Fibroblast of gingiva (primary cell): ENCODE data around the gene IFITM2.
"Not testable (repeated sequence)": the region's sequence is repeated elsewhere in the genome, so short reads cannot be mapped to it uniquely, and the experiment has no call there.

ENCODE experiments used
- DNase-seq: peaks from one replicate; pipeline ENCODE4 v3.0.0-alpha.2; 2011; ENCODE audit warnings: low read depth

Gene IFITM2

DNA sequence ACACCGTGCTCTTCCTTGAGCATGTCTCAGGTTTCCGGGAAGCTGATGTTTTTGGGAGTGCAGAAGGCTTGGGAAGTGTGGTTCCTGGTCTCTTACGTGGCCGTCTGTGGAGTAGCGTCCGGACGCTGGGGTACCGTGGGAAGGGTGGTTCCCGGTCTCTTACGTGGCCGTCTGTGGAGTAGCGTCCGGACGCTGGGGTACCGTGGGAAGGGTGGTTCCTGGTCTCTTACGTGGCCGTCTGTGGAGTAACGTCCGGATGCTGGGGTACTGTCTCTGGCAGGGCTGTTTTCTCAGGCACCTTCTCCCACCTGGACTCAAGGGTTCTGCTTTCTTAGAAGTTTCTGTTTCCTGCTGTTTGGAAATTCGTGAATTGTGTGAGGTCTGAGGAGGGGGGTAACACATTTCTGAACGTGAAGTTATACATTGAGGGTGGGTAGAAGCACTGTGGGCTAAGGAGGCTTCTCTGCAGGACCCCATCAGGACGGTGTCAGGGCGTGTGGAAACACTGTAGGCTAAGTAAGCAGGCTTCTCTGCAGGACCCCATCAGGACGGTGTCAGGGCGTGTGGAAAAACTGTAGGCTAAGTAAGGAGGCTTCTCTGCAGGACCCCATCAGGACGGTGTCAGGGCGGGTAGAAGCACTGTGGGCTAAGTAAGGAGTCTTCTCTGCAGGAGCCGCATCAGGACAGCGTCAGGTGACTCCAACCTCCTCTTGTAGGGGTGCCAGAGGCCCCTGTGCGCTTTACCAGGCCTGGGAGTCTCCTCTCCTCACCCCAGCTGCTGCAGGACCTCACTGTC, 18.4 kb downstream of the IFITM2 start:
- no peak for DNase-seq

DNA sequence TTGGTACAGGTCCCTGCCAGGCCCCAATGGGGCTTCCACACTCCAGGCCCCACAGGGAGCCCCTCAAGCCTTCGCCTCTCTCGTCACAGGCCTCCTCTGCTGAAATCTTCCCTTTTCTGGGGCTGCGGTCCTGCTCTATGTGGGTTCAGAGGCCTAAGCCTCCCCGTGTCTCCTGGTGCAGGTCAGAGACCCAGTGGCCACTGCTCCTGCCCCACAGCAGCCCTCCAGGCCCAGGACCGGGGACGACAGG, 18.9 kb downstream of the IFITM2 start:
- no peak for DNase-seq

DNA sequence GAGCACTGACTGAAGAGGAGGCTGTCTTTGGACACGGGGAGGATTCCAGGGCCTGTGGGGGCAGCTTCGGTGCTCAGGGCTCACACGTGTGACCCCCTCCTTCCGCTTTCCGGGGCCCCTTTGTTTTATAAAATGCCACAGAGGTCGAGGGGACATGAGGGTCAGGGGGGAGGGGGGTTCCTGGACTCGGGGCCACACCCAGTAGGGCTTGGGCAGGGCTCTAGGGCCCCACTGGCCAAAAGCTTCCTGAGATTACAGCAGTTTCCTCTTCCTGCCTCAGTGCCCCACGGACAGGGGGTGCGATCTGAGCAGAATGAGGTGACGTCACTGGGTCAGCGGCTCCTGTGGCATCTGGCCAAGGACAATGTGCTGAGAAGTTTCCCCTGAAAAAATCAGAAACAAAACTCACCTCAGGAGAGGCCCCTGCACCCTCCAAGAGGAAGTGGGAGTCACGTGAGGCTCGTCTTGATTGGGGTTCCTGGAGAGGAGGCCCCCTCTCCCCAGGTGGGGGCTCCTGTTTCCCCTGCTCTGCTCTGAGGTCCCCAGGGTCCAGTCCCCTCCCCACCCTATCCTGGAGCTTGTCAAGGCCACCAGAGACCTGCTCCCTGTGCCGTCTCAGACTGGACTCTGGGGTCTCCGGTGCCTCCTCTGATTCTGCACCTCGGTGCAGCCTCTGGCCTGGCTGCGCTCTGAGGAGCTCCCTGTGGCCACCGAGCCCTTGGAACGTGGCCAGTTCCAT, 19.4 kb downstream of the IFITM2 start:
- DNase-seq: peak; percentile 34

DNA sequence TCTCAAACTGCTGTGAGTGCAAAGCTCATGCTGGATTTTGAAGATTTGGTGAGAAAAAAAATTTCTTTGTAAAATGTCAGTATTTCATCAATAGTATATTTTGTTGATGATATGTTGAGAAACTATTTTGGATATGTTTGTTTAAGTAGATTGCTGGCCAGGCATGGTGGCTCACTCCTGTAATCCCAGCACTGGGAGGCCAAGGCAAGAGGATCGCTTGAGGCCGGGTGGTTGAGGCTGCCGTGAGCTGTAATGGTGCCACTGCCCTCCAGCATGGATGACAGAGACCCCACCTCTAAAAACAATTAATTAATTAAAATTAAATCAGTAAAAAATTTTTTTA, 19.9 kb downstream of the IFITM2 start:
- DNase-seq: no peak

DNA sequence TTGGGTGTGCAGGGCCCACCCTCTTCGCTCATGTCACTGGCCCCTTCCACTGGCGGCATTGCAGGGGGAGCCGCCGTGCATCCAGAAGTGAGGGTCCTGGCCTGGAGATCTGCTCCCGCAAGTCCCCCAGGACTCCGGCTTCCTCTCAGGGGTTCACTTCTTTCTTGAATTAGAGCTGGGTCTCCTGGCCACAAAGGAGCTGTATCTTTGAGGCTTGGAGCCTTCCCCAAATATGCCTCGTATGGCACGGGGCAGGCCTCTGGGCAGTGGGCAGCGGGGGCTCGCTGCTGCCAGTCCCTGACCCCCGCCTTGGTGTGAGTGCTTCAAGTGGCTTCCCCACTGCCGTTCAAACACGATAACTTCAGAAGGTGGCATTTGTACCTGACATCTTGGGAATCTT, 20.4 kb downstream of the IFITM2 start:
- no peak for DNase-seq

DNA sequence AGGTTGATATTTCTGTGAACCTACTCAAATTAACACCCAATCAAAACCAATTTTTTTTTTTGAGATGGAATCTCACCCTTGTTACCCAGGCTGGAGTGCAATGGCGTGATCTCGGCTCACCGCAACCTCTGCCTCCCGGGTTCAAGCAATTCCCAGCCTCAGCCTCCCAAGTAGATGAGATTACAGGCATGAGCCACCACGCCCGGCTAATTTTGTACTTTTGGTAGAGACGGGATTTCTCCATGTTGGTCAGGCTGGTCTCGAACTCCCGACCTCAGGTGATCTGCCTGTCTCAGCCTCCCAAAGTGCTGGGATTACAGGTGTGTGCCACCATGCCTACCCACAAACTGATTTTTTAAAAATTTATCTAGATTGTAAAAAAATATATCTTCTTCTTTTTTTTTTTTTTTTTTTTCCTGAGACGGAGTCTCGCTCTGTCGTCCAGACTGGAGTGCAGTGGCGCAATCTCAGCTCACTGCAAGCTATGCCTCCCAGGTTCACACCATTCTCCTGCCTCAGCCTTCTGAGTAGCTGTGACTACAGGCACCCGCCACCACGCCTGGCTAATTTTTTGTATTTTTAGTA, 21.0 kb downstream of the IFITM2 start:
- DNase-seq: not testable (repeated sequence)

DNA sequence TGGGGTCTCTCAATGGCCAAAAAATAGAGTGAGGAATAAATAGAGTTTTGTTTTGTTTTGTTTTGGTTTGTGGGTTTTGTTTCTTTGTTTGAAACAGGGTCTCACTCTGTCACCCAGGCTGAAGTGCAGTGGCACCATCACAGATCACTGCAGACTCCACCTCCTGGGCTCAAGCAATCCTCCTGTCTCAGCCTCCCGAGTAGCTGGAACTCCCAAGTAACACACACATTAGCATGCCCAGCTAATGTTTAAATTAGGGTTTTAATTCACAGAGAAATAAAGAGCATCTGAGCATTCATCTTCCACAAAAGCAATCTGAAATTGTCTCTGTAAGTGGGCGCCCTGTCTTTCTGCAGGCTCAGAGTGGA, 22.3 kb downstream of the IFITM2 start:
- DNase-seq: no peak

DNA sequence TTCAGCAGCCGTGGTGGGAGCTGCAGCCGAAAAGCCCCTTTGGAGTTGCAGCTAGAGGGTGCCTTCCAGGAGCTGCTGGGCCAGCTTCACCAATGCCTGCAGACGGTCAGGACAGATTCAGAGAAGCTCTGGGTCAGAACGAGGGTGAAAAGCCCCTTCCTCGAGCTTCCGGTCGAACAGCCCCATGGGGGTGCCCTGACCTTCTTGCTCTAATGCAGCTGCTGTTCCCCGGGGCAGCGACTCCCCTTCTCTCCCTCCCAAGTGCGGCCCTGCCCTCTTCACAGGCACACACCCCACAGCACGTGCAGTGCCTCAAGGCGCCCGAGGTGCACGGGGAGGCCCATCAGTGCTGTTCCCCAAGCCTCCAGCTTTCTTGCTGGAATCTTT, 22.7 kb downstream of the IFITM2 start:
- no peak for DNase-seq

DNA sequence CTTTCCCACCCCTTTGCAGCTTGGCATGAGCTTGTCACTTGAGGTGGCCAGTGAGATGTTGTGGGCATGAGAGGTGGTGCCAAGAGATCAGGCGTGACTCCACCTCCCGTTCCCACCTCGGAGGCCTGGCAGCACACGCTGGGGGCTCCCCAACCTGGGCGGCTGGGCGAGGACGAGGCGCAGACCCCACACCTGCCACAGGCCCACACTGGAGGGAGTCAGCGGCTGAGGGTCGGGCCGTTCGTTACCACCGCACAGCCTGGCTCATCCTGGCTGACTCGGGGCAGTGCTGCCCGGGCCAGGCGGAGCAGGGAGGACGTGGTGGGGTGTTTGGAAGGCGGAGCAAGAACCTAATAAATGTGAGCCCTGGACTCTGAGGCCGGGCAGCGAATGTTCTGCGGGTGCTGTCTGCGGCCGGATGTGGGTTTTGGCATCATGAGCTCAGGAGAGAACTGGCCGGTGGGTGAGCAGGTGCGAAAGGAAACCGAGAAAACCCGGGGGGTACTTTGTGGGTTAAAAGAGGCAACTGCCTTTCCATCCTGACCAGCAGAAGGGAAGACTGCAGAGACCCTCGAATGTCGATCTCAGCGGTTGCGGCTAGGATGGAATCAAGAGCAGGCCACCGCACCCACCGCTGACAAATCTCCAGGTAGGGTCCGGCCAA, 23.2 kb downstream of the IFITM2 start:
- DNase-seq: no peak

DNA sequence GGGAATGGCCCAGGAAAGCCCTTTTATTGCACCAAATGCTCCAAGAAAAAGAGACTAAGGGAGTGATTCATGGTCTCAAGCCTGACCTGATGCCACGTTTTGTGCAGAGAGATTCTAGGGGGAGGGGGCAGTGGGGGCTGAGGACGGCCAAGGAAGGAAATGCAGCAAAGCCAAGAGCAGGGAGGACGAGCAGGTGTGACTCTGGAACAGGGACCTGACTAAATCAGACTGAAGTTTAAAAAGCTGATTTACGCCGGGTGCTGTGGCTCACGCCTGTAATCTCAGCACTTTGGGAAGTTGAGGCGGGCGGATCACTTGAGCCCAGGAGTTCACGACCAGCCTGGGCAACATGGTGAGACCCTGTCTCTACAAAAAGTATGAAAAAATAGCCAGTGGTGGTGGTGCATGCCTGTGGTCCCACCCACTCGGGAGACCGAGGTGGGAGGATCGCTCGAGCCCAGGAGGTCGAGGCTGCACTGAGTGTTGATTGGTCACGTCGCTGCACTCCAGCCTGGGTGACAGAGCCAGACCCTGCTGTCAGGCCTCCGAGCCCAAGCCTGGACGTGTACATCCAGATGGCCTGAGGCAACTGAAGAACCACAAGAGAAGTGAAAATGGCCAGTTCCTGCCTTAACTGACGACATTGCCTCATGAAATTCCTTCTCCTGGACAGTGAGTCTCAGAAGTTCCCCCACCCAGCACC, 23.9 kb downstream of the IFITM2 start:
- no peak for DNase-seq

DNA sequence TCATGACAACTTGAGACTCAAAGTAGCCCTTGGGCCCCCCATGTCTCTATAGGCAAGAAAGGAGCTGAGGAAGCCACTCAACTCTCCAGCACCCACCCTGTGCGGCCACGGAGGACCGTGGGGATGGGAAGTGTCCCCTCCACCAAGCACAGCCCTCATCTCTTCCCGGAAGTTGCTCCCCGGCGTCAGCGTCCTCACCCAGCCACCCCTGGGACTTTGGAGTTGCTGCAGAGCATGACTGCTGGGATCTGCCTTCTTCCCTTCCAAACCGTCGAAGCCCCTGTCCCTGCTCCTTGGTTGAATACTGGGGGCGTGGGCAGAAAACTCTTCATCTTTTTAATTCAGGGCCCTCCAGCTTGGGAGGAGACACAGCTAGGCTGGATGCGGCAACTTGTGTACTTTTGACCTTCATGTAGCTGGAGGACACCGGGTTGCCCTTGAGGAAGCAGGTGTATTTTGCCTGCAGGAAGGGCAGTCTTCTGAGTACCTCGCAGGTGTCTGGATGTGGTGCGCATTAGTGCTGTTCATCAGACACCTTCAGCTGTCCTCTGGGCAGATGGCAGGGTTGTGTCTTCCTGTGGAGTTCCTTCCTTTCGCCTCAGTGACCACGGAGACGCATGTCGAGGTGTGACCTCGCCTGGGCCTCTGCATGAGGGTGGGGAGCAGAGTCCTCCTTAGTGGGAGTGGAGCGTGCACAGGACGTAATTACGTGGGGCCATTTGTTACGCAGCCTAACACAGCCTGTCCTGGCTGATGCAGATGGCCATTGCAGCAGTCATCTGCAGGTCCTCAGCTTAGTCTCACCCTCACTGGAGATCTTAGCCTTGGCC, 25.2 kb downstream of the IFITM2 start:
- no peak for DNase-seq

DNA sequence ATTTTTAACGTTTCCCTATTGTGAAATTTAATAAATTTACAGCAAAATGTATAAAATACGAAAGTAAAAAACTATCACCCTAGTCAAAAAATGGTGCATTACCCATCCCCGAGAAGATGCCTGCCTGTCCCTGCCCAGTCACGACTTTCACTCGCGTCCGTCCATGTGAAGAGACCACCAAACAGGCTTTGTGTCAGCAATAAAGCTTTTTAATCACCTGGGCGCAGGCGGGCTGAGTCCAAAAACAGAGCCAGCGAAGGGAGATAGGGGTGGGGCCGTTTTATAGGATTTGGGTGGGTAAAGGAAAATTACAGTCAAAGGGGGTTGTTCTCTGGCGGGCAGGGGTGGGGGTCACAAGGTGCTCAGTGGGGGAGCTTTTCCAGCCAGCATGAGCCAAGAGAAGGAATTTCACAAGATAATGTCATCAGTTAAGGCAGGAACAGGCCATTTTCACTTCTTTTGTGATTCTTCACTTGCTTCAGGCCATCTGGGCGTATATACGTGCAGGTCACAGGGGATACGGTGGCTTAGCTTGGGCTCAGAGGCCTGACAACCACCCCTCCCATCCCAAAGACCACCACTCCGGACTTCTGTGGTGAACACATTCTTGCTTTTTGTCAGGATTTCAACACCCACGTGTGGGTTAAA, 26.1 kb downstream of the IFITM2 start:
- not testable (repeated sequence) for DNase-seq

DNA sequence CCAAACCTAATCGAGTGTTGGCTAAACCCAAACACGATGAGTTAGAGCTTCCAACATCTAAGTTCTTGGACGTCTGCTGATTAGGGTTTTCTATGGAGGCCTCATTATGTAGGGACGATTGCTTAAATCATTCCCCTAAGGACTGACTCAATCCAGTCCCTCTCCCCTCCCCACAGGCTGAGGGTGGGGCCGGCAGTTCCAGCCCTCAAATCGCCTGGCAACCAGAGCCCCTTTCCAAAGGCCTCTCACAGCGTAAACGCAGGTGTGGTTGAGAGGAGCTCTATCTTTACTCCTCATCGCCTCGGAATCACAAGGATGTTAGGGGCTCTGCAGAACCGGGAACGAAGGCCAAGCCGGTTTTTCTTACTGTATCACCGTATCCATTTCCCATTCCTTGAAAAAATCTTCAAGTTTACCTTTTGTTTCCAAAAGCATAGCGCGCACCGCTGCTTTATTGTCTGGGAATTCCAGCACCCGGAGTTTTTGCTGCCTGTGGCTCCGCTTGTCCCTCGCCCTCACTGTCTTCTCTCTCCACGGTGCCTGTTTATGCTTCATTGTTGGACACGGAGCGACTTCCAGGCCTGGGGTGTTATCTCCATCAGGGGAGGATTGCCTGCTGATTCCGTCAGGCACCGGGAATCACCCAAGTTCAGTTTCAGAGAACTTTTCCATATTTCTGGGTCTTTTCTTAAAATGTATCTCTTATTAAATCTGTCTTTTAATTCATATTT, 26.8 kb downstream of the IFITM2 start:
- DNase-seq: no peak

DNA sequence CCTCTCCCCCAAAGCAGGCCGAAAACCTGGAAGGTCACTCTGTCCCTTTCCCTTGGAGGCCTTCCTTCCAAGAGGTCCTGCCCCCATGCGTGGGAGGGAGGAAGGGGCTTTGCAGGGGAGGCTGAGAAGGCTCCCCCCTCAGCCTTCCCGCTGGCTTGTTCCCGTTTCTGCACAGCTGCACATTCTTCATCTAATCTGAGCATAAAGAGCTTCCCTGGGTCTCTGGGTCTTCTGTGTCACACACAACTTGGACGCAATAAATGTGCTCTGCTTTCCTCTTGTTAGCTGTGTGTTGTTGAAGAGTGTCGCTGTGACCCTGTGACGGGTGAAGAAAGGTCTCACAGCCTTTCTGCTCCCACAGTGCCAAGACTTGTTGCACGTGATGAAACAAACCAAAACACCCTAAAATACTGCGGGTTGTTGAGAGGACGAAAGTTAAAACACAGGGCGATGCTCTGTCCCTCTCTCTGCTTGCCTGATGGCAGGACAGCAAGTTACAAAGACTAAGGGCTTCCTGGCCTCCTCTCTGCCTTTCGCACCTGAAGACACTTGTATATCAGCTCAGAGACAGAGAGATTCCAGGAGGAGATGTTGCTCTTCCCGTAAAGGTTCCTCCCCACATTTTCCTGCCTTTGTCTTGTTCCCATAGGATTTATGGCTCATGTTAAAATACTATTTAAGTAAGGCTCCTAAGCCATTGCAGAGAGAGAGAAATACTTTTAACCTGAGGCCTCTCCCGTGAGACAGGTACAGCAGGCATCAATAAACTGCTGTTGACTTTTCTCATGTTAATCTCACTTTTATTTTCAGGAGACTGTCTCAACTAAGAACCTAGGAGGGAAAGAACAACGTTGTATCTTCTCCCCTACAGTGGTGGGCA, 28.4 kb downstream of the IFITM2 start:
- DNase-seq: no peak

DNA sequence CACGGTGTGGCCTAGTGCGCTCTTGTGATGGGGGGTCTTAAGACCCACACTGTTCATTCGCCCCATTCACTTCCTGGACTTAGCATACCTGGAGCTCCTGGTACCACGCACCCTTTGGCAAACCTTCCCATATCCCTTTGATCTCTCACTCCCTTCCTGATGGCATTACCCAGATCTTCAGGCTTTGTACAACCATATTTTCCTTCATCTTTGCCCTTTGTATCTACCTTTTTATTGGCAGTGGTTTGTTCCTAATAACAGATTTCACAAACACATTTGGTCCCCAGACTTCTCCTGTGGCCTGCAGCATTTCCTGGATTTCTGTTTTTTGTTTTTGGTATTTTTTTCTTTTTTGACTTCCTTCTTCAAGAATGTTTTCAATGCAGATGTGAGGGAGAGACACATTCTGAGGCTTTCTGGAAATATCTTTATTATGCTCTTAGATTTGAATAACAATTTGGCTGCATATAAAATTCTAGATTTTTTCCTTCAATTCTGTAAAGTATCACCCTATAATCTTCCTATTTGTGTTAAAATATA, 29.1 kb downstream of the IFITM2 start:
- DNase-seq: no peak

DNA sequence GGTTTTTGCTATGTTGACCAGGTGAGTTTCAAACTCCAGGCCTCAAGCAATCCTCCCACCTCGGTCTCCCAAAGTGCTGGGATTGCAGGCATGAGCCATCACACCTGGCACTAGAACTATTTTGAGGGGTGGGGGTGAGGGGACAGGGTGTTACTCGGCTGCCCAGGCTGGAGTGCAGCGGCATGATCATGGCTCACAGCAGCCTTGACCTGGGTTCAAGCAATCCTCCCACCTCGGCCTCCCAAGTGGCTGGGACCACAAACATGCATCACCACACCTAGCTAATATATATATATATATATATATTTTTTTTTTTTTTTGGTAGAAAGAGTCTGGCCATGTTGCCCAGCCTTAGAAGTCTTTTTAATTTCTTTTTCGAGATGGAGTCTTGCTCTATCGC, 30.1 kb downstream of the IFITM2 start:
- DNase-seq: no peak

DNA sequence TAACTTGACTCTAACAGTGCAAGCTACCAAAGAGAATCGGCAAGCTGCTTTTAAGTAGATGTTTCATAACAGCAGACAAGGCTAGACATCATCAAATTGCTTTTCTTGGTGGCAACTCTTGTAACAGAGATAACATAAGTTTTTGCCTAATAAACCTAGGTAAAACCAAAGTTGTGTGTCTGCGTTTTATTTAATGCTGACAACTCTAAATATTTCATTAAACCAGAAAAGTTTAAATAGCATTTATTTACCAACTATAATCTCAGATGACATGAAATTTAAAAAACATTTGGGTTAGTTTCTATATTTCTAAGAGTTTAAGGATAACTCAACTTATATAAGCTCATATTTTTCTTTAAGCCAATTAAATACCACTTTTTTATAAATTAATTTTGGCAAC, 32.3 kb downstream of the IFITM2 start:
- no peak for DNase-seq

DNA sequence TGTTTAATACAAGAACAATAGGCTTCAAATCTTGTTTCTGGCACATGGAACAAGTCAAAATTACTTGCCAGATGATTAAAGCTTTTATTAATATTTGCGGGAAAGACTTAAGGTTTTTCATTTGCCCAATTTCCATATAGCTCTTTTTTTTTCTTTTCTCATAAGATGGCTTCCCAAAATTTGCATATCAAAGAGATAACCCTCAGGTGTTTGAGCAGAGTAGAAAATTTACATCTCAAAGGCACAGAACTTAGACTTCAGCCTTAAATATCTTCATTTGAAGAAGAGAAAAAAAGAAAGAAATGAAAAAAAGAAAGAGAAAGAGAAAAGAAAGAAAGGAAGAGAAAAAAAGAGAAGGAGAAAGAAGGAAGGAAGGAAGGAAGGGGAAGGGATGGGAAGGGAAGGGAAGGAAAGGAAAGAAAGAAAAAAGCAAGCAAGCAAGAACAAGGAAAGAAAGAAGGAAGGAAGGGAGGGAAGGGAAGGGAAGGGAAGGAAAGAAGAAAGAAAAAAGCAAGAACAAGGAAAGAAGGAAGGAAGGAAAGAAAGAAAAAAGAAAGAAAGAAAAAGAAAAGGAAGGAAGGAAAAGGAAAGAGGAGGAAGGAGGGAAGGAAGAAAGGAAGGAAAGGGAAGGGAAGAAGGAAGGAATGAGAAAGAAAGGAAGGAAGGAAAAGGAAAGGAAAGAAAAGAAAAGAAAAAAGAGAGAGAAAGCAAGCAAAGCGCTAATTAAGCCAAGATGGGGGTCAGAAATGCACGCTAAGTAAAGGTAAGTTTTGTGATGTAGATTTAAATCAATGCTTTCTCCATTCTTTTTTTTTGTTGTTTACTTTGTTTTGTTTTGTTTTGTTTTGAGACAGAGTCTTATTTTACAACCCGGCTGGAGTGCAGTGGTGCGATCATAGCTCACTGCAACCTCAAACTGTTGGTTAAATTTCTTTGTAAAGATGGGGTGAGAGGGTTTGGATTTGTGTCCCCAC, 33.2 kb downstream of the IFITM2 start:
- DNase-seq: no peak
